Measurements from ENCODE around the gene PRSS3. TPM values are rescaled to one million over a fixed set of nuclear protein-coding genes. Genes with fewer than 3 reads are reported as not detected.
"Not testable (repeated sequence)": the region's sequence is repeated elsewhere in the genome, so short reads cannot be mapped to it uniquely, and the experiment has no call there.

Gene PRSS3
- total RNA-seq, 2 experiments from 2014 or later = not detected

- ChIA-PET CTCF (interaction anchor here (0.7 to 1.5 kb wide), 2 partner anchors 10 to 34 kb away, joined by 3 read pairs; no protein-coding TSS in a partner anchor), POLR2A (interaction anchor here (0.7 kb wide), 1 partner anchor 27 kb away, joined by 3 read pairs; no protein-coding TSS in a partner anchor)
- not testable (repeated sequence) for DNase-seq; H3K4me3 Mint-ChIP-seq; H3K36me3 Mint-ChIP-seq (ENCODE audit: low read depth); H3K27me3 Mint-ChIP-seq (ENCODE audit: low read depth); H3K27ac Mint-ChIP-seq; H3K9me3 Mint-ChIP-seq (ENCODE audit: insufficient read depth); ATAC-seq
- peaks cover 17% of the 10 kb centered on the region for H3K4me1 Mint-ChIP-seq (ENCODE audit: low read depth)
Observed at GRCh38 chr9:33847894-33848205, 52.5 kb downstream of the PRSS3 start.

Other genes with a start within 250 kb of the PRSS3 start
- gene UBE2R2, start 21.6 kb downstream of the PRSS3 start, total RNA-seq = 10 to 100 TPM; 28.2 to 28.3 TPM